Right hindlimb (tissue), 1 donor: ENCODE measurements around the gene RAMP2.
A peak's percentile ranks its signal among the peaks of the same experiment; 100 is the strongest.
"Not testable (repeated sequence)": the region's sequence is repeated elsewhere in the genome, so short reads cannot be mapped to it uniquely, and the experiment has no call there.

Experiments used
- DNase-seq: peaks from one replicate; pipeline ENCODE4 v3.0.0-alpha.2; 2018

Gene RAMP2

GRCh38 chr17:42760652-42761581, at the start of gene RAMP2:
Gene RAMP2, plus strand, starts transcription at chr17:42761227. Its CDS starts 35 bp downstream, at chr17:42761262.
- peak; percentile 69 for DNase-seq

GRCh38 chr17:42720996-42721583, 39.9 kb upstream of the RAMP2 start:
- no peak for DNase-seq

GRCh38 chr17:42723636-42724035, 37.4 kb upstream of the RAMP2 start:
- no peak for DNase-seq

- DNase-seq, result no peak
Observed at GRCh38 chr17:42725143-42725542, 35.9 kb upstream of the RAMP2 start.

GRCh38 chr17:42740699-42741098, 20.3 kb upstream of the RAMP2 start:
- no peak for DNase-seq

- DNase-seq, result not testable (repeated sequence)
Observed at GRCh38 chr17:42742916-42743315, 18.1 kb upstream of the RAMP2 start.

- no peak for DNase-seq
Observed at GRCh38 chr17:42743595-42744282, 17.3 kb upstream of the RAMP2 start.

GRCh38 chr17:42744283-42744805, 16.7 kb upstream of the RAMP2 start:
- no peak for DNase-seq

- DNase-seq, result peak; percentile 96
Observed at GRCh38 chr17:42744806-42745617, 16.0 kb upstream of the RAMP2 start, which contains the start of gene EZH1. Gene EZH1, minus strand, starts transcription at chr17:42745040. Its CDS starts 16,099 bp downstream, at chr17:42728941.

- peak; percentile 34 for DNase-seq
Observed at GRCh38 chr17:42748202-42748907, 12.7 kb upstream of the RAMP2 start.

GRCh38 chr17:42748908-42749798, 11.9 kb upstream of the RAMP2 start:
- DNase-seq, result no peak

- no peak for DNase-seq
Observed at GRCh38 chr17:42750739-42751344, 10.2 kb upstream of the RAMP2 start.

GRCh38 chr17:42751628-42752027, 9.4 kb upstream of the RAMP2 start:
- no peak for DNase-seq

GRCh38 chr17:42754782-42755181, 6.2 kb upstream of the RAMP2 start:
- peak; percentile 39 for DNase-seq

- no peak for DNase-seq
Observed at GRCh38 chr17:42759982-42760651, 910 bp upstream of the RAMP2 start.

- DNase-seq, result no peak
Observed at GRCh38 chr17:42761638-42762037, 611 bp downstream of the RAMP2 start.

GRCh38 chr17:42766124-42766523, 5.1 kb downstream of the RAMP2 start:
- DNase-seq, result no peak

- no peak for DNase-seq
Observed at GRCh38 chr17:42767512-42767911, 6.5 kb downstream of the RAMP2 start.

GRCh38 chr17:42768006-42768405, 7.0 kb downstream of the RAMP2 start:
- not testable (repeated sequence) for DNase-seq
